Lower leg skin (tissue), 4 donors: ENCODE results near the gene HS6ST3. TPM values are rescaled to one million over a fixed set of nuclear protein-coding genes. Genes with fewer than 3 reads are reported as not detected.

Source experiments
- DNase-seq, 2 donors: peaks; one replicate each; pipeline ENCODE4 v3.0.0-alpha.2; 2019; ENCODE audit warnings: low spot score in 2 of 2
- H3K4me3 ChIP-seq: fragments of 200-600 bp; sonication (generic); 2 replicates; pipeline ENCODE4 v1.5.1; 2017; ENCODE audit warnings: mild to moderate bottlenecking, low read depth; ENCODE audit not compliant: poor library complexity, severe bottlenecking
- CTCF ChIP-seq, 3 donors: fragments of 450-650 bp; IDR thresholded peaks; one replicate each; pipeline ENCODE4 v1.5.1; 2016; ENCODE audit warnings: antibody characterized with exemption in 3 of 3, mild to moderate bottlenecking in 3 of 3, moderate library complexity in 2 of 3
- POLR2A ChIP-seq, 2 donors: fragments of 450-650 bp; IDR thresholded peaks; one replicate each; pipeline ENCODE4 v1.6.1; 2016 to 2017; ENCODE audit warnings: antibody characterized with exemption in 2 of 2, mild to moderate bottlenecking in 1 of 2, moderate library complexity in 1 of 2
- WGBS, 2 donors: methylation state at CpG; one replicate each; pipeline ENCODE4 v1.1.5; 2018; 5-methylcytosine and 5-hydroxymethylcytosine counted together
- intact Hi-C: fragments of 100-400 bp; cut with DNase I; formaldehyde crosslinking; loops from one replicate; pipeline ENCODE4 v1.15.0; 2023; ENCODE audit warnings: low total_unique reads
- total RNA-seq, 4 donors: library from RNA; depleted of rRNA; stranded (reverse); fragments of >200 nt; gene quantifications; one replicate each; pipeline ENCODE4 v1.1.0, GENCODE V29; 2016

Gene HS6ST3
- total RNA-seq, 4 donors from 2014 or later, result 0.72 to 1.5 (median 0.87) TPM

GRCh38 chr13:96397807-96398206, 307.9 kb downstream of the HS6ST3 start:
- no peak for TF ChIP-seq CTCF (IDR thresholded peaks at IDR 0.05)
- TF ChIP-seq POLR2A (IDR thresholded peaks at IDR 0.05), result no peak
- WGBS, 2 donors, result 62% methylated on average over 2 of the region's 2 CpGs
- DNase-seq, result no peak
- intact Hi-C loops, result no loop called here
- H3K4me3 ChIP-seq, result no peak overlapping the region

GRCh38 chr13:96398486-96398885, 308.6 kb downstream of the HS6ST3 start:
- H3K4me3 ChIP-seq, result no peak overlapping the region
- no peak for DNase-seq
- no peak for TF ChIP-seq CTCF (IDR thresholded peaks at IDR 0.05)
- no peak for TF ChIP-seq POLR2A (IDR thresholded peaks at IDR 0.05)
- intact Hi-C loops, result no loop called here
- 60 to 72% methylated on average over 4 of the region's 4 CpGs for WGBS, 2 donors

- H3K4me3 ChIP-seq, result no peak overlapping the region
- 53 to 58% methylated on average over 1 of the region's 1 CpG for WGBS, 2 donors
- no peak for TF ChIP-seq CTCF (IDR thresholded peaks at IDR 0.05)
- no peak for TF ChIP-seq POLR2A (IDR thresholded peaks at IDR 0.05)
These were observed 313.3 kb downstream of the HS6ST3 start for GRCh38 chr13:96403241-96403640.

GRCh38 chr13:96403651-96404050, 313.7 kb downstream of the HS6ST3 start:
- intact Hi-C loops, result no loop called here
- no peak for TF ChIP-seq CTCF (IDR thresholded peaks at IDR 0.05)
- no peak for TF ChIP-seq POLR2A (IDR thresholded peaks at IDR 0.05)
- DNase-seq, result no peak
- H3K4me3 ChIP-seq, result no peak overlapping the region
- WGBS, 2 donors, result 84 to 91% methylated on average over 2 of the region's 2 CpGs

More at GRCh38 chr13:96403241-96403640, 313.3 kb downstream of the HS6ST3 start:
- no peak for DNase-seq
- intact Hi-C loops, result no loop called here

- no peak for DNase-seq
- intact Hi-C loops, result no loop called here
- no peak for TF ChIP-seq POLR2A (IDR thresholded peaks at IDR 0.05)
- no peak overlapping the region for H3K4me3 ChIP-seq
- WGBS, 2 donors, result 53 to 62% methylated on average over 1 of the region's 1 CpG
These were observed 326.0 kb downstream of the HS6ST3 start for GRCh38 chr13:96415831-96416385.

- WGBS, 2 donors, result 77 to 82% methylated on average over 6 of the region's 6 CpGs
These were observed 328.2 kb downstream of the HS6ST3 start for GRCh38 chr13:96417939-96418685.

More at GRCh38 chr13:96417939-96418685, 328.2 kb downstream of the HS6ST3 start:
- H3K4me3 ChIP-seq, result no peak overlapping the region
- TF ChIP-seq CTCF (IDR thresholded peaks at IDR 0.05) (no peak), POLR2A (IDR thresholded peaks at IDR 0.05) (no peak)
- DNase-seq, result no peak
- intact Hi-C loops, result no loop called here
